Kidney epithelial cell (primary cell): ENCODE data around the gene IL6ST. TPM values are rescaled to one million over a fixed set of nuclear protein-coding genes. Genes with fewer than 3 reads are reported as not detected.

ENCODE experiments used
- DNase-seq: peaks from one replicate; pipeline ENCODE4 v3.0.0-alpha.2; 2010; ENCODE audit warnings: low read depth
- H3K27me3 ChIP-seq: 2 replicates; pipeline ENCODE4 v1.6.0; 2011; ENCODE audit warnings: low read length; ENCODE audit not compliant: control insufficient read depth, insufficient read depth
- H3K36me3 ChIP-seq: 2 replicates; pipeline ENCODE4 v1.5.1; 2011; ENCODE audit warnings: low read length; ENCODE audit not compliant: control insufficient read depth, insufficient read depth
- H3K4me3 ChIP-seq: 2 replicates; pipeline ENCODE4 v1.5.1; 2011; ENCODE audit warnings: low read depth, mild to moderate bottlenecking, control low read depth, low read length
- total RNA-seq: library from RNA; depleted of rRNA; stranded (reverse); fragments of >200 nt; gene quantifications from 2 replicates; pipeline ENCODE4 v1.2.3, GENCODE V29; 2015
- TF ChIP-seq, protein P1 (sequence below): IDR thresholded peaks from 2 replicates; pipeline ENCODE4 v1.5.1; 2011; ENCODE audit warnings: mild to moderate bottlenecking, moderate library complexity, low read length, control low read depth, inconsistent platforms; ENCODE audit not compliant: insufficient read depth, poor library complexity, severe bottlenecking

Gene IL6ST
- total RNA-seq, 1 donor from 2014 or later, result 139 TPM

DNA sequence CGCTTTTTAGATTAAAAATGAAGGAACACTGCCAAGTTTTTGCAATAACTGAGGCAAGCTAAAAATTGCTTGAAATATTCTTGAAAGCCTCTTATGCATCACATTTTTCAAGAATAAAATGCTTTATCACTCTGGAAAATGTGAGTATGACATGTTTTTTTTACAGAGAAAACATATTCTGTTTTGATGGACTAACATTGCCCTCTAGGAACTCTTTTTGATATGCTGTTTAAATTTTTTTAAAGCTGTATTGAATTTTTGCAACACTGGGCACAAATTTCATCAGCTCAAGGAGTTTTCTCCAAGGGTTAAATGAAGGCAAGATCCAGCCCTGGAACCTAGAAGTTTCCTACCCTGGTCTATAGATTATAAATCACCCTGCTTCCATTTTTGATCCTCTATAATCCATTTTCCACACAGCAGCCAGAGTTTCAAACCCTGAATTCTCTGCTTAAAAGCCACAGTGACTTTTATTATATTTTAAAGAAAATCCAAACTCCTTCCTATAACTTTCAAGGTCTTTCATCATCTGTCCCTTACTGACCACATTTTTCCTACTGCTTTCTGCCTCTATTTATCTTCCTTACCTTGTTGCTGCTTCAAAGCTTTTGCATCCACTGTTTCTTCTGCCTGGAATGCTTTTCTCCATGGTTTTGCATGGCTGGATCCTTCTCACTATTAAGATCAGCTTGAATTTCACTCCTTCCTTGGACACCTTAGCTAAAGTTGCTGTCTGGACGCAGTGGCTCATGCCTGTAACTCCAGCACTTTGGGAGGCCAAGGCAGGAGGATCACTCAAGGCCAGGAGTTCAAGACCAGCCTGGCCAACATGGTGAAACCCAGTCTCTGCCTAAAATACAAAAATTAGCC, 82.7 kb downstream of the IL6ST start:
- no peak for DNase-seq
- no peaks in the 10 kb centered on the region for H3K36me3 ChIP-seq
- no peak overlapping the region for H3K4me3 ChIP-seq
- TF ChIP-seq, protein P1, sequence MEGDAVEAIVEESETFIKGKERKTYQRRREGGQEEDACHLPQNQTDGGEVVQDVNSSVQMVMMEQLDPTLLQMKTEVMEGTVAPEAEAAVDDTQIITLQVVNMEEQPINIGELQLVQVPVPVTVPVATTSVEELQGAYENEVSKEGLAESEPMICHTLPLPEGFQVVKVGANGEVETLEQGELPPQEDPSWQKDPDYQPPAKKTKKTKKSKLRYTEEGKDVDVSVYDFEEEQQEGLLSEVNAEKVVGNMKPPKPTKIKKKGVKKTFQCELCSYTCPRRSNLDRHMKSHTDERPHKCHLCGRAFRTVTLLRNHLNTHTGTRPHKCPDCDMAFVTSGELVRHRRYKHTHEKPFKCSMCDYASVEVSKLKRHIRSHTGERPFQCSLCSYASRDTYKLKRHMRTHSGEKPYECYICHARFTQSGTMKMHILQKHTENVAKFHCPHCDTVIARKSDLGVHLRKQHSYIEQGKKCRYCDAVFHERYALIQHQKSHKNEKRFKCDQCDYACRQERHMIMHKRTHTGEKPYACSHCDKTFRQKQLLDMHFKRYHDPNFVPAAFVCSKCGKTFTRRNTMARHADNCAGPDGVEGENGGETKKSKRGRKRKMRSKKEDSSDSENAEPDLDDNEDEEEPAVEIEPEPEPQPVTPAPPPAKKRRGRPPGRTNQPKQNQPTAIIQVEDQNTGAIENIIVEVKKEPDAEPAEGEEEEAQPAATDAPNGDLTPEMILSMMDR, result no peak
- H3K27me3 ChIP-seq, result no peaks in the 10 kb centered on the region

DNA sequence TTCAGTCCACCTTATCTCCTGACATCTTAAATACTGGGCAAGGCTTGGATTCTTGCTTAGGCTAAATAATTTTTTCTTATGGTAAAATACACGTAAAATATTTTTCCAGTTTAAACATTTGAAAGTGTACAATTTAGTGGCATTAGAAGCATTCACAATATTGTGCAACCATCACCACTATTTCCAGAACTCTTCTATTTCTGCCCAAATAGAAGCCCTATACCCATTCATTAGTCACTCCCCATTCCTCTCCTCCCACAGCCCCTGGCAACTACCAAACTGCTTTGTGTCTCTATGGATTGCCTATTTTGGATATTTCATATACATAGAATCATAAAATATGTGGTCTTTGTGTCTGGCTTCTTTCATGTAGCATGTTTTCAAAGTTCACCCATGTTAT, 86.0 kb downstream of the IL6ST start:
- TF ChIP-seq, protein P1, result no peak
- H3K36me3 ChIP-seq, result no peaks in the 10 kb centered on the region

DNA sequence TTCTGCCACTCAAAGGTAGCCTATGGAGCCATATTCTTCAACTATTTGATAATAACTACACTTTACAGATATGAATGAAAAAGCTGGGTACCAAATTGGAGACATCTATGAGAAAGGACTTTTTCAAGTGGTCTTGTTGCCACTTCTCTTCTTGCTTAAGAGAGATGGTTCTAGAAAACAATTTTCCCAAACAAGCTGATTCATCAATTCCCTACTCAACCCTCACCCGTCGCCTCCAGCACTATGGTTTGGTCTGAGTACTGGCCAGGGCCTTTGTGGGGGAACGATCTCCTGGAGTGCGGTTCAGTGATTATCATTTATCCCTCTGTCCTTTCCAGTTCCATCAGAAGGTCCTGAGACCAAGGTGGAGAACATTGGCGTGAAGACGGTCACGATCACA, 86.8 kb downstream of the IL6ST start:
- Histone ChIP-seq H3K4me3 (no peak overlapping the region), H3K27me3 (no peaks in the 10 kb centered on the region), H3K36me3 (peaks cover 1% of the 10 kb centered on the region)
- TF ChIP-seq, protein P1, result no peak
- no peak for DNase-seq

More for the DNA sequence above, 86.0 kb downstream of the IL6ST start:
- no peak for DNase-seq
- Histone ChIP-seq H3K4me3 (no peak overlapping the region), H3K27me3 (no peaks in the 10 kb centered on the region)

DNA sequence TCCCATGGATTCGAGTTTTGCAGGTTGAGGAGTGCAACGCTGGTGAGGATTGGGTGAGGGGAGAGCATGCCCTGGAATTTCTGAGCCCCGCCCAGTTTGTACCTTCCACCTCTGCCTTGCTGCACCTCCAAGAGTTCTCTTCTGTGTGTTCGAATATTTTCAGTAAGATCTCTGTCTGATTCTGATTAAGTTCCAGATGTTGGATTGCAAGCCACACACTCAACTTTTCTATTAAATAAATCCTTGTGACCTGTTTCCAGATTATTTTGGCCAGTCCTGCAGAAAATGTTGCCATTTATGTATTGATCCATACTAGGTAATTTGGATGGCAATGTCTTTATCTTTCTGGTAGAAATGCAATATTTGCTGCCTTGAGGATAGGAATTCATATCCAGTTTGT, 89.5 kb downstream of the IL6ST start:
- Histone ChIP-seq H3K4me3 (no peak overlapping the region), H3K36me3 (peaks cover 1% of the 10 kb centered on the region), H3K27me3 (no peaks in the 10 kb centered on the region)
- TF ChIP-seq, protein P1, result no peak
- no peak for DNase-seq

DNA sequence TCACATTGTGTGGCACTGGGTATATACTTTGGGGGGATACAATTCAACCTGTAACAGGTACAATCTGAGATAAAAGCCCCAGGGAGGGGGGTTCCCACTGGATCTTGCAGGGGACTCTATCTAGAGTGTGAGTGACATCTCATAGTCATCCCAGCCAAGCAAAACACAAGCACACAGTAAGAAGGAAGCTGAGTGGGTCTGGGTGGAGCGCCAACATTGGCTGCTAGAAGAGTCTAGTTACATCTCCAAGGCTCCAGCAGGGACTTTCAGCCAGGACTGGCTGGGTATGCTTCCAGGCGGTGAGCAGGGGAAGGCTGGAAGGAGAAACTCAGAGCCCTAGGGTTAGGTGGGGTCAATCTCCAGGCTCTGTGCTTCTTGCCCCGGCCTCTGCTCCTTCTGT, 90.6 kb downstream of the IL6ST start:
- Histone ChIP-seq H3K27me3 (no peaks in the 10 kb centered on the region), H3K36me3 (peaks cover 1% of the 10 kb centered on the region), H3K4me3 (no peak overlapping the region)
- no peak for DNase-seq
- TF ChIP-seq, protein P1, result no peak

DNA sequence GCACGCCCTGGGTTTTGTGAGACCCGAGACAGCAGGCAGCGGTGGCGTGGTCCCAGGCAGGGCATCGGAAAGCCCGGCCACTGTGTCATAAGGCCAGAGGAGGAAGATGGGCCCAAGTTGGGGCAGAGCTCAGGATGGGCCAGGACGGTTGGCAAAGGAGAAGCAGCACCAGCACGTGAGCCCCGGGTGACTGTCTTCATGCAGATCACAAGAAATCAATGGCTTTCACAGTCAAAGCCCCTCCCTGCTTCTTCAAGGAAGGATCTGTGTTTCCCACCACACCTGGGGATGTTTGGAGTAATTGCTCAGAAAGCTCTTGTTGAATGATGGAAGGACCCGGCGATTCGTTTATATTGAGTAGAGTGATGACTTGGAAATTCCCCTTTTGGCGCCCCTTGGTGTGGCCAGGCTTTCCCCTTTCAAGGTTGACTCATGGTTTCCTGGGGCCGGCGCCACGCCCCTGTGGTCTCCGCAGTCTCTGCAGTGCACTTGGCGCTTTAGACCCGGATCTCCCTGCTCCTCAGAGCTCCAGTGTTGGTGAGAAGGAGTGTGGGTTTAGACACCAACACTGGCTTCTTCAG, 91.6 kb downstream of the IL6ST start:
- Histone ChIP-seq H3K36me3 (peaks cover 1% of the 10 kb centered on the region), H3K27me3 (no peaks in the 10 kb centered on the region), H3K4me3 (no peak overlapping the region)
- DNase-seq, result no peak
- TF ChIP-seq, protein P1, result no peak
